H1 (cell line): ENCODE measurements around the gene TSPAN4. TPM values are rescaled to one million over a fixed set of nuclear protein-coding genes. Genes with fewer than 3 reads are reported as not detected.

Experiments used
- BACH1 ChIP-seq: IDR thresholded peaks from 2 replicates; pipeline ENCODE4 v1.6.1; 2012; ENCODE audit warnings: low read length, improper control_type of control experiment
- CBX8 ChIP-seq: fragments of 300-800, 300-1000 bp; sonication (generic); IDR thresholded peaks from 2 replicates; pipeline ENCODE4 v1.7.1; 2016; ENCODE audit warnings: low read depth, low read length, borderline replicate concordance
- NRF1 ChIP-seq: IDR thresholded peaks from 2 replicates; pipeline ENCODE4 v1.6.1; 2011; ENCODE audit warnings: mild to moderate bottlenecking, low read depth, low read length, improper control_type of control experiment
- TBP ChIP-seq: IDR thresholded peaks from 2 replicates; pipeline ENCODE4 v1.6.1; 2011; ENCODE audit warnings: low read depth, low read length, improper control_type of control experiment
- TCF12 ChIP-seq: IDR thresholded peaks from 2 replicates; pipeline ENCODE4 v1.6.1; 2011; ENCODE audit warnings: low read depth, mild to moderate bottlenecking, low read length
- YY1 ChIP-seq: IDR thresholded peaks from 2 replicates; pipeline ENCODE4 v1.6.1; 2011; ENCODE audit warnings: low read depth, mild to moderate bottlenecking, low read length
- ZNF274 ChIP-seq: IDR thresholded peaks from 2 replicates; pipeline ENCODE4 v1.7.0; 2012; ENCODE audit warnings: low read length, borderline replicate concordance; ENCODE audit errors: extremely low read depth
- polyA plus RNA-seq, 7 experiments: library from polyadenylated mRNA; depleted of rRNA in 3 of 7; stranded (reverse) in 5 of 7; unstranded in 2 of 7; fragments of >200 nt in 5 of 7; fragments of 200-250 nt in 2 of 7; gene quantifications; 1 replicate in 5 of 7; 2 replicates in 1 of 7; 4 replicates in 1 of 7; pipeline versions ENCODE4 v1.2.1 to v1.2.3, GENCODE V29; 2011 to 2013; ENCODE audit warnings: missing spikeins in 2 of 7, mixed read lengths in 2 of 7
- total RNA-seq: library from RNA; stranded (reverse); fragmentation: NEBNext Ultra II Directional; extraction: Animal tissue kit (Norgen Biotek cat#: 25700); gene quantifications from 2 replicates; pipeline ENCODE4 v1.2.1, GENCODE V29; 2021

TSPAN4 gene
- total and polyA plus RNA-seq, 2 of the 8 experiments (the other 6 are each of a cell fraction or from before 2014, with no cell fraction given): 74.1 to 145 TPM

GRCh38 chr11:859394-860131 lies 16.9 kb downstream of the TSPAN4 start (continued):
- no peak for TF ChIP-seq ZNF274
- TF ChIP-seq BACH1: no peak
- TF ChIP-seq NRF1: no peak
- no peak for TF ChIP-seq TBP
- no peak for TF ChIP-seq CBX8
- no peak for TF ChIP-seq YY1
- TF ChIP-seq TCF12: no peak
